GM20431 (cell line): ENCODE results near the gene JPT1.

ENCODE experiments used
- in situ Hi-C: fragments of 300-500 bp; cut with MseI, MboI; formaldehyde crosslinking; loops from one replicate; pipeline ENCODE4 v1.15.0; 2020; ENCODE audit warnings: low sequenced_read_pairs; ENCODE audit not compliant: unreplicated experiment

The JPT1 gene

DNA sequence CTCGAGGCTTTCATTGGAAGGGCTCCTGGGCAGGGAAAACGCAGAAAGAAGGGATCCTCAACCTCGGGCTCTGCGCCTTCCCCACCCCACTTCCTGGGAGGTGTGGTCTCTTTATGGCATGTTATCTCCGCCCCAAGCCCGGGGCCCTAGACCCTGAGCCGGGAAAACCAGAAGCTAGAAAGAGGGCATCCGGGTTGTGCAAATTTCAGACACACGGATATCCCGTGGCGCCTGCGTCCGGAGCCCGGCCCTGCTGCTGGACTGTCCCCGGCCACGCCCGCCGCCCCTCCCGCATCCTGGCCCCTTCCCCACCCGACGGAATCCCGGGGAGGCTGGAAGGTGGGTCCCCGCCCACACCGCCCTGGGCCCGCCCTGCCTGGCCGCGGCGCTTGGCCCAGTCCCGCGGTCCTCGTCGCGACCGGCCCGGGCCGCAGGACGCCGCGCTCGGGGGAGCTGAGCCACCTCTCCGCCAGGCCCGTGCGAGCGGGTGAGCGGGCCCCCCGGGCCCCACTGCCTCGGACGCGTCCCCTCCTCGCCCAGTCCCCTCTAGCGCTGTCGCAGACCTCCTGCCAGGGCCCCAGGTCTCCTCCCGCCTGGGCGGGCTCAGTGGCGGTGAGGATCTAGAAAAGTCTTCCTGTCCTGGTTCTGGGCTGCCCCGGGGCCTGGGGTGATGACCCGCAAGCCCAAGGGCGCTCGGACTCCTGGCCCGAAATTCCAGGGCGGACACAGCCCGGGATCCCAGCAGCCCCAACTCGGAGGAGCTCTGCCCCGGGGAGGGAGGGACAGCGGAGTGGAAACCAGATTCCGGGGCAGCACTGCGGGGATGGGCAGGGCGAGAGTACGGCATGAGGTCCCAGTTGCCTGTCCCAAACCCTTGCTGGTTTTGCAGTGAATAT lies 66.5 kb downstream of the JPT1 start, which contains the start of gene SLC16A5:
Gene SLC16A5, plus strand, starts transcription at position 397 of the 896 bp plus-strand sequence. CDS start 5,683 bp downstream, outside the sequence.
- in situ Hi-C loops = no loop called here

DNA sequence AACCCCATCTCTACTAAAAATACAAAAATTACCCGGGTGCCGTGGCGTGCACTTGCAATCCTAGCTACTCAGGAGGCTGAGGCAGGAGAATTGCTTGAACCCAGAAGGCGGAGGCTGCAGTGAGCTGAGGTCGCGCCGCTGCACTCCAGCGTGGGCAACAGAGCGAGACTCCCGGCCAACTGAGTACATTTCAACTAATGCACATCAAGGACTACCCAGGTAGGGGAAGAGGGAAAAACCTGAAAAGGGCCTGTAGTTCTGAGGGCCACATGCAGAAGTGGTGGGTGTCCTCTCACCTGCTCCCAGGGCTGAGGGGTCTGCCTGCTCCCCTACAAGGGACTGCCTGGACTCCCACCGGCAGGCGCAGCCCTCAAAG lies 67.1 kb downstream of the JPT1 start:
- in situ Hi-C loops = no loop called here

DNA sequence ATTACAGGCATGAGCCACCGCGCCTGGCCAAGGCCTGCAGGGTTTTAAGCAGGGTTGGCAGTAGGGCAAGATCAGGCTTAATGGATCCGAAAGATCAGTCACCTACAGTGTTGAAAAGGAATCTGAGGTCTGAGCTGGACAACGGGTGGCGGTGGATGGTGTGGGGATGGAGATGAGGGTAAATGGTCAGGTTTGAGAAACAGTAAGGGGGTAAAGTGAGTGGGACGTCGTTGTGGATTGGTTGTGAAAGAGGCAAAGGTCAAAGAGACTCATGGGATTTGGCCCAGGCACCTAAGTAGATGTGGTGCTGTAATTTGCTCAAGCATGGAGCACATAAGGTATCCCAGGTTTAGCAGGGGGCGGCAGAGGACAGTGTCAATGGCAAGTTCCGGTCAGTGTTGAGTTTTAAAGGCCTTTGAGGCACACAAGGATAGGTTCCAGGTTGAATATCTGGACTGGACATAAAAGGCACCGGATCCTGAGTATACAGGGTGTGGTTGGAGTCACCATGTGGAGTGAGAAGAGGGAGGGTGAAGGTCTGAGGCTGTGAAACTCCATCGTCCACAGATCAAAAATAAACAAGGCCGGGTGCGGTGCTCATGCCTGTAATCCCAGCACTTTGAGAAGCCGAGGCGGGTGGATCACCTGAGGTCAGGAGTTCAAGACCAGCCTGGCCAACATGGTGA lies 67.7 kb downstream of the JPT1 start:
- in situ Hi-C loops = no loop called here
